MM.1S (cell line): Measurements from ENCODE around the gene LBHD1.

Experiments used
- CTCF ChIP-seq: fragments of 300-600 bp; sonication (generic); IDR thresholded peaks from 2 replicates; pipeline ENCODE4 v1.5.1; 2016; ENCODE audit warnings: antibody characterized with exemption, low read length, mixed read lengths
- EZH2 ChIP-seq: fragments of 300-600 bp; sonication (generic); optimal IDR thresholded peaks from 2 replicates; pipeline ENCODE3; 2017; ENCODE audit warnings: low read depth, mild to moderate bottlenecking, antibody characterized with exemption, low read length, mixed read lengths

- TF ChIP-seq EZH2 = no peak
- no peak for TF ChIP-seq CTCF
Observed at GRCh38 chr11:62716206-62716605, 44.1 kb upstream of the LBHD1 start.
